Measurements from ENCODE around the gene BRME1.
A peak's percentile ranks its signal among the peaks of the same experiment; 100 is the strongest.

BRME1 gene

GRCh38 chr19:13865571-13866462 is 40.1 kb downstream of the BRME1 start:
- no peak for TF ChIP-seq CTCF (IDR thresholded peaks at IDR 0.05)
- peak; percentile 59 for DNase-seq
- H3K9me3 Mint-ChIP-seq = no peaks in the 10 kb centered on the region
- no peak overlapping the region for H3K27ac Mint-ChIP-seq
- peak overlapping the region; percentile 87 for H3K4me3 Mint-ChIP-seq
- H3K27me3 Mint-ChIP-seq (ENCODE audit: low read depth, poor library complexity) = peaks cover 36% of the 10 kb centered on the region
- peaks cover 59% of the 10 kb centered on the region for H3K4me1 Mint-ChIP-seq
- H3K36me3 Mint-ChIP-seq (ENCODE audit: low read depth) = no peaks in the 10 kb centered on the region

- Mint-ChIP-seq H3K27ac (no peak overlapping the region), H3K4me3 (peak overlapping the region; percentile 84), H3K9me3 (no peaks in the 10 kb centered on the region), H3K27me3 (ENCODE audit: low read depth, poor library complexity) (peaks cover 37% of the 10 kb centered on the region), H3K4me1 (peaks cover 59% of the 10 kb centered on the region), H3K36me3 (ENCODE audit: low read depth) (no peaks in the 10 kb centered on the region)
- TF ChIP-seq CTCF (IDR thresholded peaks at IDR 0.05) = no peak
- peak; percentile 41 for DNase-seq
Measured at GRCh38 chr19:13864667-13865570, 41.0 kb downstream of the BRME1 start.

- no peak for DNase-seq
- peak overlapping the region; percentile 84 for H3K4me3 Mint-ChIP-seq
- H3K9me3 Mint-ChIP-seq = no peaks in the 10 kb centered on the region
- peaks cover 40% of the 10 kb centered on the region for H3K27me3 Mint-ChIP-seq (ENCODE audit: low read depth, poor library complexity)
- no peak overlapping the region for H3K27ac Mint-ChIP-seq
- no peaks in the 10 kb centered on the region for H3K36me3 Mint-ChIP-seq (ENCODE audit: low read depth)
- no peak for TF ChIP-seq CTCF (IDR thresholded peaks at IDR 0.05)
- H3K4me1 Mint-ChIP-seq = peaks cover 56% of the 10 kb centered on the region
Measured at GRCh38 chr19:13864046-13864666, 41.8 kb downstream of the BRME1 start.

DNA sequence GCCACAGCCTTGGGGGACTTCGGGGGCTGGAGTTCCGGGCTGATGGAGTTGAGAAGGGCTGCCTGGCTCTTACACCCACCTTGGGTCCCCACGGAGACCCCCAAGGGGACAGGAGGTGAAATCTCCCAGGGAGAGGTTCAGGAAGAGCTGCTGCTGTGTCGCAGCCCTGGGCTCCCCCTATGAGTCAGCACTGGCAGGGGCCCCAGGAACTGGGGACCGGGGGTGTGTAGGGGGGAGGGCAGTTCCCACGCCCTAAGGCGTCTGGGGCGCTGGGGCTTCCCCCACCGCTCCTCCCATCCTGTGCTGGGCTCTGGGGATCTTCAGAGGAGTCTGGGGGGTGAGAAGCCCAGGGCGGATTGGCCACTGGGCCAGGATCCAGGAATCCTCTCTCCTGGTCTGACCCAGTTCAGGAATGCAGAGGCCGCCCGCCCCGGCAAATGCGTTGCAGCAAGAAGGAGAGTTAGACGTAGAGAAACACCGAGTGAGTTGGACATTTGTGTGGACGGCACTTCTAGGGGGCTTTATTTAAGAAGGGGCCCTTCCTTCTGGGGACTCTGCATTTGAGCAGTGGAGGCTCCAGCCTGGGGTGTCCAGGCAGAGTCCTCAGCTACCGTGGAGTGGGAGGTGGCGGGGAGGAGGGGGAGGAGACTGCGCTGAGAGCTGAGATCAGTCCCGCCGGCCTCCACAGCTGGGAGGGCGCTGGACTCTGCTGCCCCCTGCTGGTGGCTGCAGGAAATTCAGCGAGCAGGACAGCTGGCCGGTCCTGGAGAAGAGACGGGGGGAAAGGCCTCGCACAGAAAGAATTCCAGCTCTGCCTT is 44.0 kb downstream of the BRME1 start:
- peak; percentile 97 for DNase-seq
- peak; percentile 99 for TF ChIP-seq CTCF (IDR thresholded peaks at IDR 0.05)
- no peaks in the 10 kb centered on the region for H3K36me3 Mint-ChIP-seq (ENCODE audit: low read depth)
- no peaks in the 10 kb centered on the region for H3K9me3 Mint-ChIP-seq
- H3K27ac Mint-ChIP-seq = no peak overlapping the region
- H3K4me1 Mint-ChIP-seq = peaks cover 43% of the 10 kb centered on the region
- peaks cover 24% of the 10 kb centered on the region for H3K27me3 Mint-ChIP-seq (ENCODE audit: low read depth, poor library complexity)
- H3K4me3 Mint-ChIP-seq = peak overlapping the region; percentile 74

DNA sequence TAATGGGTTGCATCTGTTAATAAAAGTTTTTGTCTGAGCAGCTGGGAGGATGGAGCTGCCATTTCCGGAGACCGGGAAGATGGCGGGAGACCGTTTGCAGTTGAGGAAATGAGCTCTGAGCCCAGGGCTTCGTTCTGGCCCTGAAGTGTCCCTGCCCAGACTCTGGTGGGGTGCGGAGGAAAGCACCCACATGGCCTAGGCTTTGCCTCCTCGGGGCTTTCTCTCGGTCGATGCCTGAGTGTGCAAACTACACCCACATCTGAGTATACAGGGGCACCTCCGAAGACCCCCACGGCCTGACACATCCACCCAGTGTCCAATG is 44.6 kb downstream of the BRME1 start:
- Mint-ChIP-seq H3K27me3 (ENCODE audit: low read depth, poor library complexity) (peaks cover 19% of the 10 kb centered on the region), H3K27ac (no peak overlapping the region), H3K4me1 (peaks cover 37% of the 10 kb centered on the region), H3K9me3 (no peaks in the 10 kb centered on the region), H3K36me3 (ENCODE audit: low read depth) (no peaks in the 10 kb centered on the region), H3K4me3 (peak overlapping the region; percentile 56)
- TF ChIP-seq CTCF (IDR thresholded peaks at IDR 0.05) = no peak
- no peak for DNase-seq
